HFF-Myc (cell line): ENCODE measurements around the gene KCNQ1.

Experiments used
- DNase-seq: peaks from one replicate; pipeline ENCODE4 v3.0.0-alpha.2; 2011; ENCODE audit warnings: low read depth; ENCODE audit errors: extremely low read depth
- H3K4me3 ChIP-seq: replicated peaks from 2 replicates; pipeline ENCODE4 v1.5.1; 2011; ENCODE audit warnings: low read depth, mild to moderate bottlenecking, control low read depth, low read length
- CTCF ChIP-seq: IDR thresholded peaks from 2 replicates; pipeline ENCODE4 v1.5.1; 2012; ENCODE audit warnings: mild to moderate bottlenecking, low read depth, low read length, control low read depth; ENCODE audit errors: missing control alignments

KCNQ1 gene

GRCh38 chr11:2552210-2552609 lies 107.4 kb downstream of the KCNQ1 start:
- no peak overlapping the region for H3K4me3 ChIP-seq

GRCh38 chr11:2553198-2553597 lies 108.4 kb downstream of the KCNQ1 start:
- no peak overlapping the region for H3K4me3 ChIP-seq
- TF ChIP-seq CTCF = no peak
- no peak for DNase-seq

More at GRCh38 chr11:2552210-2552609, 107.4 kb downstream of the KCNQ1 start:
- no peak for DNase-seq
- no peak for TF ChIP-seq CTCF

- TF ChIP-seq CTCF = no peak
- no peak overlapping the region for H3K4me3 ChIP-seq
- no peak for DNase-seq
Measured at GRCh38 chr11:2553886-2554285, 109.1 kb downstream of the KCNQ1 start.

- DNase-seq = no peak
- no peak overlapping the region for H3K4me3 ChIP-seq
- no peak for TF ChIP-seq CTCF
Measured at GRCh38 chr11:2554338-2555207, 109.8 kb downstream of the KCNQ1 start.

- TF ChIP-seq CTCF = no peak
- no peak for DNase-seq
- no peak overlapping the region for H3K4me3 ChIP-seq
Measured at GRCh38 chr11:2555336-2555735, 110.5 kb downstream of the KCNQ1 start.

GRCh38 chr11:2555891-2556290 lies 111.1 kb downstream of the KCNQ1 start:
- DNase-seq = no peak
- H3K4me3 ChIP-seq = no peak overlapping the region
- TF ChIP-seq CTCF = no peak
